ENCODE data around the gene CAMK2D.

- TF ChIP-seq EP300 (IDR thresholded peaks at IDR 0.05) (no peak), CTCF (IDR thresholded peaks at IDR 0.05) (no peak), POLR2A (IDR thresholded peaks at IDR 0.05) (no peak), POLR2AphosphoS5 (IDR thresholded peaks at IDR 0.05) (peak in 2 of 4 donors; percentile 24 to 36)
These were observed 23.1 kb upstream of the CAMK2D start for GRCh38 chr4:113784497-113785250.

Data from sigmoid colon (tissue), 4 donors.